GM19397 (cell line): ENCODE results near the gene QARS1.

Experiments
- ATAC-seq: cut with Tn5 transposase; IDR thresholded peaks from one replicate; pipeline ENCODE4 v1.9.1; 2021; ENCODE audit warnings: mild to moderate bottlenecking, moderate library complexity; ENCODE audit not compliant: unreplicated experiment

QARS1 gene

DNA sequence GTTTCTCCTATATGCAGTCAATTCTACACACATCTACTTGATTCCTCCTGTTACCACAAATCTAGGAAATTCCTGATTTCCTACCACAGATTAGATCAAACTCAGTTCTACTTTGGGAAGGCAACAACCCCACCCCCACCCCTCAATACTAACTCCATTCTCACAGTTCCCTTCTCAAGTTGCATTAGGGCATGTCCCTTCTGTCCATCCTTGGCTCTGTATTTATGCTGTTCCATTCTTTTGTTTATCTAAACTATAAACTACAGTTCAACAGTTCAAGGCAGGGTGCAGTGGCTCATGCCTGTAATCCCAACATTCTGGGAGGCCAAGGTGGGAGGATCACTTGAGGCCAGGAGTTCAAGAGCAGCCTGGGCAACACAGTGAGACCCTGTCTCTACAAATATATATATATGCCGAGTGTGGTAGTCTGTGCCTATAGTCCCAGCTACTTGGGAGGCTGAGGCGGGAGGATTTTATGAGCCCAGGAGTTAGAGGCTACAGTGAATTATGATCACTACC, 50.2 kb downstream of the QARS1 start:
- ATAC-seq: no peak

DNA sequence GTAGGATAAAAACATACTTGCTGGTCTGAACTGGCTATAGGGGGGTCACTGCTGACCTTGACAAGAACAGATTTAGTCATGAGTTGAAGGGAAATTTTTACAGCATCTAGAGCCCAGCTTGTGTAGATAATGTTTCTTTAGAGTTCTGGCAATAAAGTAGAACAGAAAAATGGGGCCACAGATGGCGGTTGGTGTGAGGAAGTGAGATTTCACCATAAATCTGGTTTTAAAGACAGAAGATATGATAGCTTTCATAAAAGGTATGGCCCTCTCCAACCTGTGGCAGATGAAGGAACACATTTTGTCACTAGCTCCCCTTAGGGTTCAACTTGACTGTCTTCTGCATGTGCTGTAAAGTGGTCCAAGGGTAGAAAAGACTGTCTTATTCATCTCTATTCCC, 51.0 kb downstream of the QARS1 start:
- no peak for ATAC-seq
